Stimulated activated CD4-positive, alpha-beta T cell treated with anti-CD3 and anti-CD28 coated beads, Interleukin-4, amount 100 ng/mL, for 48 hours (primary cell): Measurements from ENCODE around the gene GPHA2.

Experiments used
- DNase-seq, 2 donors: peaks; one replicate each; pipeline ENCODE4 v3.0.0-alpha.2; 2020; ENCODE audit warnings: low read depth in 2 of 2

GPHA2 gene

GRCh38 chr11:64910451-64911093 is 25.1 kb downstream of the GPHA2 start:
- DNase-seq: no peak

- no peak for DNase-seq
Measured at GRCh38 chr11:64909653-64910343, 25.9 kb downstream of the GPHA2 start.

GRCh38 chr11:64908766-64909165 is 26.9 kb downstream of the GPHA2 start:
- no peak for DNase-seq

- DNase-seq: no peak
Measured at GRCh38 chr11:64906314-64906635, 29.4 kb downstream of the GPHA2 start.

GRCh38 chr11:64905516-64906313 is 30.0 kb downstream of the GPHA2 start:
- no peak for DNase-seq

GRCh38 chr11:64903291-64903833 is 32.3 kb downstream of the GPHA2 start:
- no peak for DNase-seq

GRCh38 chr11:64902102-64902900 is 33.4 kb downstream of the GPHA2 start:
- no peak for DNase-seq

- no peak for DNase-seq
Measured at GRCh38 chr11:64900774-64901173, 34.9 kb downstream of the GPHA2 start.

- DNase-seq: peak; percentile 43 to 57
Measured at GRCh38 chr11:64900263-64900678, 35.4 kb downstream of the GPHA2 start.

GRCh38 chr11:64898541-64898940 is 37.2 kb downstream of the GPHA2 start:
- no peak for DNase-seq

- no peak for DNase-seq
Measured at GRCh38 chr11:64898076-64898445, 37.6 kb downstream of the GPHA2 start.

- no peak for DNase-seq
Measured at GRCh38 chr11:64897381-64898075, 38.2 kb downstream of the GPHA2 start.

GRCh38 chr11:64896448-64897022 is 39.2 kb downstream of the GPHA2 start:
- DNase-seq: no peak

GRCh38 chr11:64894812-64895452 is 40.8 kb downstream of the GPHA2 start:
- DNase-seq: no peak

- peak; percentile 92 to 98 for DNase-seq
Measured at GRCh38 chr11:64894070-64894811, 41.5 kb downstream of the GPHA2 start.

GRCh38 chr11:64893194-64894069 is 42.3 kb downstream of the GPHA2 start:
- no peak for DNase-seq

GRCh38 chr11:64892838-64893193 is 42.9 kb downstream of the GPHA2 start:
- no peak for DNase-seq

- no peak for DNase-seq
Measured at GRCh38 chr11:64892411-64892831, 43.3 kb downstream of the GPHA2 start.

GRCh38 chr11:64891880-64892279 is 43.8 kb downstream of the GPHA2 start:
- no peak for DNase-seq
